Hematopoietic multipotent progenitor cell (in vitro differentiated cells): ENCODE measurements around the gene ZNF462. TPM values are rescaled to one million over a fixed set of nuclear protein-coding genes. Genes with fewer than 3 reads are reported as not detected.

Source experiments
- DNase-seq, 3 donors: peaks; one replicate each; pipeline ENCODE4 v3.0.0-alpha.2; 2011 to 2015; ENCODE audit warnings: low read depth in 2 of 3, low spot score in 2 of 3
- total RNA-seq: library from RNA; depleted of rRNA; stranded (reverse); fragments of >200 nt; gene quantifications from one replicate; pipeline ENCODE4 v1.2.3, GENCODE V29; 2012

Gene ZNF462
- total RNA-seq, 1 donor, result 6.5 TPM

DNA sequence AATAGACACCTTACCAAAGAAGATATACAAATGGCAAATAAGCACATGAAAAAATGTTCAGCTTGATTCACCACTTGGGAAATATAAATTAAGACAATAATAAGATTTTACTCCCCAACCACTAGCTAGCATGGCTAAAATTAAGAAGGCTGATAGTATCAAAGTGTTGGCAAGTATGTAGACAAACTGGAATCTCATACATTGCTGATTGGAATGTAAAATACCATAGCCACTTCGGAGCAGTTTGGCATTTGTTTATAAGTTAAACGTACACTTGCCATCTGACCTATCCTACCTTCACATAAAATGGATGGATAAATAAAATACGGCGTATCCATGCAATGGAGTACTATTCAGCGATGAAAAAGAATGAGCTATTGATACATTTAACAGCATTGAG, 129.2 kb downstream of the ZNF462 start:
- DNase-seq, result no peak

DNA sequence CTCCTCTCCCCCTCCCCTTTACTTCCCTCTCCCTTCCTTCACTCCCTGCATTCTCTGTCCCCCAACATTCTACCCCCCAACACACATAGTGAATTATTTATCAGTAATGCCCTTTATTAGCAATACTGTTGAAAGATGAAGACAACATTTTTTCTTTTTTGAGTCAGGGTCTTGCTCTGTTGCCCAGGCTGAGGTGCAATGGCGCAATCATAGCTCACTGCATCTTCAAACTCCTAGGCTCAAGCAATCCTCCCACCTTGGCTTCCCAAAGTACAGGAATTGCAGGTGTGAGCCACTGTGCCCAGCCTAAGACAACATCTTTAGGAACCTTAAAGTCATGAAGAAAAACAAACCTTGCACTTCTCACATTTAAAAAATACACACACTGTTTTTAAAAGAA, 130.6 kb downstream of the ZNF462 start:
- DNase-seq, result no peak

DNA sequence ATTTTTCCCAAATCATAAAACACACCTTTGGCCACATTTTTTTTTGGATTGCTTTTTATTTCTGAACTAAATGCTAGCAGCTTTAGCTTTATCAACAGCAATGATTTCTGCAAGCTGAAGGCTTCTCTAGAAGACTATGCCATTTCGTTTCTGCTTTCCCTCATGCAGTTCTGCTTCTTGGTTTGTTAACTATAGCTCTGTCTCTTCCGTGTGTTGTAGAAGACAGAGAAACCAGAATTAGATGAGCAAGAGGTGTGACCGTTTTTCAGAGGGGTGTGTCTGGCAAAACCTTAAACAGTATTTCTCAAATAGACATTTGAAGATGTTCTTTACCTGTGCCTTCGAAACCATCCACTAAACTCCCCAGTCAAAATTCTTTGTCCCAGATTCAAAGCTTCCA, 131.5 kb downstream of the ZNF462 start:
- DNase-seq, result no peak

DNA sequence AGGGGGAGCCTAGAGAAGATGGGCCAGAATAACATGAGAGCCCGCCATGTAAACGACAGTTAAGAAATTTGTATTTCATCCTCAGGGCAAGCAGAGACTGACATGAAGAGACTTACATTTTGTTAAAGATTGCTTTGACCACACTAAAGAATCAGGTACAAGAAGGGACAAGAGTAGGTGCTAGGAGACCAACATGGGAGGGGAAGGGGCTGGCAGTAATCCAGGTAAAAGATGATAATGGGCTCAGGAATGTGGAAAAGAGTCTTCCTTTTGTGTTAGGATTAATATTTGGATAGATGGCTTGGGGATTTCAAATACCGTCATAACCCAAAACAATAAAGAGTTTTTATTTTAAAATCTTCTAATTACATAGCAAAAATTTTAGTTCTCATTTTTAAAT, 137.3 kb downstream of the ZNF462 start:
- no peak for DNase-seq

DNA sequence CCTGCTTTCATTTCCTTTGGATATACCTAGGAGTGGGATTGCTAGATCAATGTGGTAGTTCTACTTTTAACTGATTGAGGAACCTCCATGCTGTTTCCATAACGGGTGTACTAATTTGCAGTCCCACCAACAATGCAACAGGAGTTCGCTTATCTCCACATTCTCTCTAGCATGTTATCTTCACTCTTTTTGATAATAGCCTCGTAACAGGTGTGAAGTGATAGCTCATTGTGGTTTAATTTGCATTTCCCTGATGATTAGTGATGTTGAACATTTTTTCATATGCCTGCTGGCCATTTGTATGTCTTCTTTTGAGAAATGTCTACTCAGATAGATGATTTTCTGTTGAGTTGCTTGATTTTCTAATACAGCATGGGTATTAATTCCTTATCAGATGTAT, 142.2 kb downstream of the ZNF462 start:
- DNase-seq, result no peak

DNA sequence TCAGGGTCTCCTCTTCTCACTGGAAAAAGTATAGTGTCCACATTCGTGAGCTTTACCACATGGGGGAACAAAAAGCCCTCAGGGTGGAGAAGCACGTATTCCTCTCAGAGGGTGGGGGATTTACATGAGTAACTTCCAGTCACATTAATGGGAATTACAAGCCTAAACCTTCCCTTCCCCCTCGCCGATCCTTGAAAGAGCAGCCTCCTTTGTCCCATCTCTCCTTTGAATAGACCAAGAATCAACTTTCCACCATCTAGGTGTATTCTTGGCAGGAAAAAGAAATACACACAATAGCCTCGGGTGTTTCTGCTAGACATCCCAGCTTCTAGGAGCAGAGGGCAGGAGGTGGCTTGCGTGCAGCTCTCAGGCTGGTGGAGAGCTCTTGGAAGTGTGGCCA, 144.4 kb downstream of the ZNF462 start:
- no peak for DNase-seq

DNA sequence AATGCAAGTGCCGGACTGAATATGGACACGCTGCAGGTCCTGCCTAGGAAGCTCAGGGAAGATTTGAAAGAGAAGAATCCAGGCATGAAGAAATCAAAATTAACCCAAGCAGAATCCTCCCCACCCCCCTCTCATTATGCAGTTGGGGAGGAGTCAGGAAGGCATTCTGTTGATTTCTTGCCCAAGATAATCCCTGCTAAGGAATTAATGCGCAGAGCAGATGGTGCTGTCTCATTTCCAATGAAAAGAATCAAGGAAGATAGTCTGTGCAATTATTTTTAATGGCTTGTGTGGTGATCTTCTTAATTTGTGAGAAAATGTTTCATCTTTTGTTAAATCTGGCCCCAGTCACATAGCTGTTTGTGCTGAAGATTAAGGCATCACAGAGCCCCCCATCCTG, 145.0 kb downstream of the ZNF462 start:
- DNase-seq, result no peak

DNA sequence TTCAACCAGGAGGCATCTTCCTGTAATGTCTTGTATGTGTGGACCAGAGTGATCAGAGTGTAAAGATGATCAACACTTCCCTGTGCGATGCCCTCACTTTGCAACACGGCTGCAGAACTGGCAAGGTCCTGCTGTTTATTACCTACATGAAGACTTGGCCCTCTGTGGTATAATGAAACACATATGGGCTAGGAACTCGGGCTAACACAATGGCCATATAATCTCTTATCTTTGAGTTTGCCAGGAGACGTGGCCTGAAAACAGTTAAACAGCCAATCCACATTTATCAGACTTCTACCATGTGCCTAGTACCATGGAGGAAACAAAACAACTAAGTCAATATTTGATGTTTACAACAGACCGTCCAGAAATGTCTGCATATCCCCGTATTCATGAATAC, 145.5 kb downstream of the ZNF462 start:
- DNase-seq, result no peak

DNA sequence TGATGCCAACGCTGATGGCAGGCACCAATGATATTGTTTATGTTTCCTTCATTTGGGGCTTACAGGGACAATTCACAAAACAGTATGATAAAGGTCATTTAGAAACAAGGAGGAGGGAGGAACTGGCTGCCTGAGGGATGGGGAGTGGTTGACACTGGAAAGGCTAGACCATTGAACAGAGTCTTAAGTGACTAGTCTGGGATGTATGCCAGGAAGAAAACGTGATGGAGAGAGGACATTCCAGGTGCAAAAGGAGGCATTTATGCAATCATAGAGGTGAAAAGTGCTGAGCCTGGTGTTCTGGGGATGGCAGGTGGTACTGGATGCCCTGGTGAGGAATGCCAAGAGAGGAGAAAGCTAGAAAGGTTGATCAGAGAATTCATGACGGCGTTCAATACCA, 153.4 kb downstream of the ZNF462 start:
- no peak for DNase-seq

DNA sequence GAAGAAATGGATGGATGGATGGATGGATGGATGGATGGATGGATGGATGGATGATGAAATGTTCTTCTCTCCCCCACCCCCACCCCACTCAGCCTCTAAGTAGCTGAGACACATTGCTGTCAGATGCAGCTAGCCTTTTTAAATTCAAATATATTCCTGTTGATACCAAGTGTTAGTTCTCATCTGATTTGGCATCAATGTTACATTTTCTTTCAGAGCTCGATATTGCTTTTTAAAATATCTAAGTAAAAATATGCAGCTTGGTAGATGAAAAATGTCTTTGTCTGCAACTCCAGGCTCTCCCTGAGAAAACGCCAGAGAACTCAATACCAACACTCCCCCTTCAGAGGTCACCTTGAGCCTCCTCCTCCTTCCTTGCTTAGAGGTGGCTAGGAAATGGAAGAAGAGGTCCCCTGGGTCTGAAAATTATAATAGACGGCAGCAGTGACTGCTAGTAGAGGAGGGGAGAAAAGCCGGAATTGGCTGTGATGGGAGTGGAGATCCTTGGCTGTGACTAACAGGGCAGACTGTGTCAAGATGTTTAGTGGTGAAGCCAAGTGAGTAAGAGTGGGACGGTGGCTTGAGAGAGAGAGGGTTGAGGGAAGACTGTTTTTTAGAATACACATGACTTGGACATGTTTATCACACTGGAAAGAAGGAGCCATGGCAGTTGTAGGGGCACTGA, 156.0 kb downstream of the ZNF462 start:
- no peak for DNase-seq

DNA sequence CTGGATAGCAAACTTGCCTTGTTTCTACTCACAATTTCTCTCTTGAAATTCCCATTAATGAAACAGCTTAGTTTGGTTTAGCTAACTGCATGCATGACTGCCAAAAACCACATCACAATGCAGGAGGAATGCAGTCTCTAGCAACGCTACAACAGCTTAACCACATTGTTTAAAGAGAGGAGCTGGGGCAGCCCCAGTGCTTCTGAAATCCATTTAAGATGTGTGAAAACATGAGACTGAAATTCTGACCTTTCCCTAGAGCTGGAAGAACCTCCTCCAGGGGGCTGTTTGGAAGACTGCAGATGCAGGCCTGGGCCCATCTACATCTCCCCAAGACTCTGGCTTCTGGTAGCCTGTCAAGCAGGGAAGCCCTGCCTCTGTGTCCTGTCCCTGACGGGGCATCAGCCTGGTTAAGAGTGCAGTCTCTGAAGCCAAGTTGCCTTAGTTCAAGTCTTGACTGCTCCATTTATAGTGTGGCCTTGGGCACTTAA, 157.1 kb downstream of the ZNF462 start:
- no peak for DNase-seq

DNA sequence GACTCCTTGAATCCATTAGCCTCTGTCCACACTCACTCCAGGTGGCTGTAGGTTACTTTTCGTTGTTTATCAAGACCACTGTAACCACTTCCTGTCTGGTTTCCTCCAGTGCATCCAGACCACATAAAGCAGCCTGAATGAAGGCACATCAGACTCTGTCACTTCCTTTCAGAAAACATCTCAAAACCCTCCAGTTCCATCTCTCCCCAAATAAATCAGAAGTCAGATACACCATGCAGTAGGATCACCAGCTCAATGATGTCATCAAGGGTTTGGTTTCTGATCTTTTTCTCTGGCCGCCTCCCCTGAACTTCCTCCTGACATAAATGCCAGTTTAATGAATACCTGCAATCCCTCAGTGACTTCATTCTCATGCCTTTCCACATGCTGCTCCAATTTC, 161.2 kb downstream of the ZNF462 start:
- DNase-seq, result peak in 2 of 3 donors; percentile 46 to 78

DNA sequence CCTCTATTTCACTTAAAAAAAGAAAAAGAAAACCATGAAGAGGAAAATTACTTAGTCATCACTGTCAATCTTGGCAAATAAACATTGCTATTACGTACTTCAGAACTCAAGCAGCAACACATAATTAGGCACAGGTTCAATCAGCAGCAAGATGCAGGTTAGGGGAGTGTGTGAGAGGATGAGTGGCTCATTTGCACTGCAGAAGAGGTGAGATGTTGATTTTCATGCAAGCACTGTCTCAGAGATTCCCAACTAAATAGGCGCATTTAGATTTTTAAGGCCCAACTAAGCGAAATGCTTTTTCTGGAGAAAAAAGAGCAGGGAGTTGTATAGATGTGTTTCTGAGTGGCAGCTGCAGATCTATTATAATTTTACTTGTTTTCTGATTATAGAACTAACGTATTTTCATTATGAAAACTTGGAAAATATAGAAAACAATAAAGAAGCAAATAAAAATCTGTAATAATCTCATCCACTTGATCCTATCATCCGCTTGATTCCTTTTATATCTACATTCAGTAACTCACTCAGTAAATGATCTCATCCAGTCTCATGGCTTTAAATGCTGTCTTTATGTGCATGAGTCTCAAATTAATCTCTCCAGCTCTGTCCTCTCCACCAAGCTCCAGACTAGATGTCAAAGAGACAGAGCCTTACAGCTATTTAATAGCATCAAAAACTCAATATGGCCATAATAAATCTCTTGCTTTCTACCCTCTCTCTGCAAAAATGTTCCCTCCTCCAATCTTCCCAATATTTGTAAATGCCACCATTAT, 162.5 kb downstream of the ZNF462 start:
- DNase-seq, result no peak

DNA sequence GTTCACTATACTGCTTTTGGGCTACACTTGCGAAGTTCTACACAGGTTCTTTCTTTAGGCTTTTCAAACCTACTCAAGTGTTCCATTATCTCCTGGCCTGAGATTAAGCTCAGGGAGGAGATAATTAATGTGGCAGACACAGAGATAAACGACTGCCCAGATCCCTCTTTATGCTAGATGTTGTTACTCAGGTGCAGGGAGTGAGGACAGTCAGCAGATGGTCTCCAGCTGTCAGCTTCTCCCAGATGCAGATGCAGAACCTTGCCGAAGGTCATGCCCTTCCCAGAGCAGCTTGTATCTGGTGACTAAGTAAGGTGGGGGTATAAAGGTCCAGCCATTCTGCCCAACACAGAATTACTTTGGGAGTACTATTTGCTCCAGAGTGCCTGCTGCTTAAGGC, 166.2 kb downstream of the ZNF462 start:
- DNase-seq, result no peak

DNA sequence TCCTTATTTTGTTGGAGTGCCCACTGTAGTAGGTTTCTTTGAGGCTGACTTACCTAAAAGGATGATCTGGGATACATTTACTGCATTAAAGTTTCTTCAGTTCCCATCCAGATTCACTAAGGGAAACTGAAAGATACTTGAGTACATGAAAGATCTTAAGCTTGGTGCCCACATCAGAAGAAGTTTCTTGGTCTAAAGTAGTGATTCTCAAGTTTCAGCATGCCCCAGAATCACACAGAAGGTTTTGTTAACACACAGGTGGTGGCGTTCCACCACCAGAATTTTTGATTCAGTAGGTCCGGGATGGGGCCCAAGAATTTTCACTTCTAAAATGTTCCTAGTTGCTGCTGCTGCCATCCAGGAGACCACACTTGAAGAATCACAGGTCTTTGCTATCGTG, 171.0 kb downstream of the ZNF462 start:
- DNase-seq, result no peak

DNA sequence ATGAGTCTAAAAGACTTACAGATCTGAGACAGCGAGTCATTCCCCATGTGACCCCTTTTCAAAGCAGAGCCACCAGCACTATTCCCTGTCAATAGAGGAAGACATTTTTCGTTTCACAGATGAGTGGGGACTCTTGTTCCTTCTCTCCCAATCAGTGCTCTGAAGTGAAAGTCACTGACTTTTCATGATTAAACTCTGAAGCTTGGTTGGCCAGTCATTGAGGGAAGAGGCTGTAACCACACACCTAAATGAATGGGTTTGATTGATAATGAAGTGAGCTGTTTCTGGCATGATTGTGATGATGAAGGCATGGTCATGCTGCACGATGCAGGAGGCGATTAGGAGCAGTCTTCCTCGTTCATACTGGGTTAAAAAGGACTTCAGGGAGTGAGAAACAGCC, 171.9 kb downstream of the ZNF462 start:
- no peak for DNase-seq

DNA sequence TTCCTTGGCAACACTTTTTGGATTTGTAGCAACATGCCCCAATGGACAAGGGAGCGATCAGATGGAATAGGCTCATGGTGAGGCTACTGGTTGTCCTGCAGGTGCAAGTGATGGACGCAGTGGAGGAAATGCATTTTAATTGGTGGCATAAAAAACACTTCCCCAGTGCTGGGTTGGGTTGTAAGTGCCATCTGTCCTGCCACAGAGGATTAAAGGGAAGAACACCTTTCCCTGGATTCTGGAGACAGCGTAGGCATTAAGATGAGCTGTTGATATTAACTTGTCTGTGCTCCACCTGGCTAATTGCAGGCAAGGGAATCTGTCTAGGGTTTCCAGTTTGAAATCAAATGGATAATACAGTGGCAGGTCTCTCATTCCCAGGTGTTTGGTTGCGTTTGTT, 173.4 kb downstream of the ZNF462 start:
- no peak for DNase-seq

DNA sequence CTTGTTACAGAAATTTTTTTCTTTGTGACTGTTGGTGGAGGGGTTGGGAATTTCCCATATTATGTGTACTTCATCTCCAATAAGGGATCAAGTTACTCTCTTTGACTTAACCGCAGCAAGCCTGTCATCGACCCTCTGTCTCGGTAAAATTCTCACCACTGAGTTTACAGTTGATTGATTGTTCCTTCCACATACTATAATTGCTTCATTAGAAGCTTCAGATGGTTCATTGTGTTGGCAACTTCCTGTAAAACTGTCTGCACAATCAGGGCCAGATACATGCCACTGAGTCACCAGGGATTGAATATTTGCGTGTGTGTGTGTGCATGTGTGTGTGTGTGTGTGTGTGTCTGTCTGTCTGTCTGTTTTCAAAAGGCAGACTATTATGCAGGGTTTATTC, 176.6 kb downstream of the ZNF462 start:
- DNase-seq, result no peak

DNA sequence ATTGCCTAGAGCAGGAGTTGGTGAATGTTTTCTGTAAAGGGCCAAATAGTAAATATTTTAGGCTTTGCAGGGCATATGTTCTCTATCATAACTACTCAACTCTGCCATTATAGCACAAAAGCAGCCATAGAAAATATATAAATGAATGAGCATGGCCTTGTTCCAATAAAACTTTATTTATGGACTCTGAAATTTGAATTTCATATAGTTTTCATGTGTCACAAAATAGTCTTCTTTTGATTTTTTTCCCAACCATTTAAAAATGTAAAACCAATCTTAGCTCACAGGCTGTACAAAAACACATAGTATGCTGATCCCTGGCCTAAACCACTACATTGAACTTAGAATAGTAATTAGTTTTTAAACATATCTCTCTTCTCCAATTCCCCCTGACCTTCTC, 179.6 kb downstream of the ZNF462 start:
- DNase-seq, result no peak

DNA sequence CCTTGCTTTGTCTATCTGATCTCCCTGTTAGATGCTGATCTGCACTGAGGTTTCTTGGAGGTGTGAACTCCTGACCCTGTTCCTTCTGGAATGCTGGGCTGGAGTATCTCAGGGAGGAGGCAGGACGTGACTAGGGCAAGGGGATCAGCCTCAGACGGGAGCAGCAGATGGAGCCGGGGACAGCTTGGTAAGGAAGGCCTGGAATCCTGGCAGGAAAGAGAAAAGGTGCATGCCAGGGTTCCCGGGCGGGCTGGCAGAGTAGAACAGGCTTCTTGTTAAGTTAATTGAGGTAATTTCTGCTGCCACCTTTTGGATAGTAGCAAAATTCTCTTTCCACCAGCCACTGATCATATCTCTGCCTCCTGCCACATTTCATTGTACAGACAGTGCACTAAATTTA, 180.9 kb downstream of the ZNF462 start:
- DNase-seq, result peak in 1 of 3 donors; percentile 21

DNA sequence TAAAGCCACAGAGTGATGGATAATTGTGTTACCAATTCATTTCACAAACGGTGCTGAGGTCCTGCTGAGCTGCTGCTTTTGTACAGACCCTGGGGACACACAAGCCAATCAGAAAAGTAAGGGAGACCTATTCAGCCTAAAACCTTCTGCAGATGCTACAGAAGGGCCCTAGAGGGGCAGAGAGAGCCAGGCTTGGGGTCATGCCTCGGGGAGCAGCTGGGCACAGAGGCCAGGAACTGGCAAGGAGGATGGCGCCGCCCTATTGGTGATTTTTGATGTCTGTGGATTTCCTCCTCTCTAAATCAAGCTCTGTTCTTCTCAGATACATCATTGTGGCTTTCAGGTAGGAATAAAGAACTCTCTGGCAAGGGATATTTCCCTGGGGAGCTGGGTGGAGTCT, 181.9 kb downstream of the ZNF462 start:
- peak in 1 of 3 donors; percentile 6 for DNase-seq

DNA sequence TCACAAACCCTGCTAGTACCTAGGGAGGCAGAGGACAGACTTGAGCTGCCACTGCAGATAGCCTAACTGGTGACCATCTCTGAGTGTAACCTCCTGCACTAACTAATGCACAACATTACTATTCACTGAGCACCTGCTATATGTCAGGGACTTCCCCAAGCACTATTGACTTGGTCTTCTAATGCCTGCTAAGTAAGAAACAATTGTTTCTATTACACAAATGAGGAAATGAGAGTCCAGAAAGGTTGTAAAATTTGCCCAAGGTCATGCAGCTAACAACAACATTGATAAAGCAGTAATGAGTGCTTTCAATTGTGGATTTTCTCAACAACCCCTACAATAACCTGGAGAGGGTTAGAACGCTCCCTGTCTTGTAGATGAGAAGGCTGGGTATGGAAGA, 183.7 kb downstream of the ZNF462 start:
- DNase-seq, result no peak
